Hepatocyte (in vitro differentiated cells): ENCODE results near the gene ABHD16B.

Experiments
- EZH2 ChIP-seq: fragments of 200-600 bp; sonication (generic); IDR thresholded peaks from 2 replicates; pipeline ENCODE4 v1.6.1; 2016; ENCODE audit warnings: antibody characterized with exemption, mild to moderate bottlenecking, borderline replicate concordance
- EZH2phosphoT487 ChIP-seq: fragments of 200-600 bp; sonication (generic); IDR thresholded peaks from one replicate; pipeline ENCODE4 v1.6.1; 2018; ENCODE audit warnings: antibody characterized with exemption, mild to moderate bottlenecking, low read depth, moderate library complexity; ENCODE audit not compliant: unreplicated experiment, severe bottlenecking
- TF ChIP-seq, protein P1 (sequence below): fragments of 200-600 bp; sonication (generic); IDR thresholded peaks from 2 replicates; pipeline ENCODE4 v1.5.1; 2016; ENCODE audit warnings: antibody characterized with exemption, mild to moderate bottlenecking; ENCODE audit not compliant: poor library complexity

DNA sequence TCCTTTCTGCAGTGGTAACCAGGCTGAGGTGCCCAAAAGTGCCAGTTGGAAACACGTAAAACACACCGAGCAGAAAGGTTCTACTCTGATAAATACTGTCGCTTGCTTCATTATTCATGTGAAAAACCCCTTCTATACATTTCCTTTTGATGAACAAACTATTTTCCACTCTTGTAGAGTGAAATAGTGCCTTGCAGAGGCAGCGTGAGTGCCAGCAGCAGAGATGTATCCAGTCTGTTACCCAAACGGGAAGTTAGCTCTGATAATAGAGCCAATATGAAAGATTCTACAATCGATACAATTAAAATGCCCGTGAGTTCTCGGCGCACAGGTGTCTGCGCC lies 31.7 kb upstream of the ABHD16B start:
- TF ChIP-seq, protein P1, sequence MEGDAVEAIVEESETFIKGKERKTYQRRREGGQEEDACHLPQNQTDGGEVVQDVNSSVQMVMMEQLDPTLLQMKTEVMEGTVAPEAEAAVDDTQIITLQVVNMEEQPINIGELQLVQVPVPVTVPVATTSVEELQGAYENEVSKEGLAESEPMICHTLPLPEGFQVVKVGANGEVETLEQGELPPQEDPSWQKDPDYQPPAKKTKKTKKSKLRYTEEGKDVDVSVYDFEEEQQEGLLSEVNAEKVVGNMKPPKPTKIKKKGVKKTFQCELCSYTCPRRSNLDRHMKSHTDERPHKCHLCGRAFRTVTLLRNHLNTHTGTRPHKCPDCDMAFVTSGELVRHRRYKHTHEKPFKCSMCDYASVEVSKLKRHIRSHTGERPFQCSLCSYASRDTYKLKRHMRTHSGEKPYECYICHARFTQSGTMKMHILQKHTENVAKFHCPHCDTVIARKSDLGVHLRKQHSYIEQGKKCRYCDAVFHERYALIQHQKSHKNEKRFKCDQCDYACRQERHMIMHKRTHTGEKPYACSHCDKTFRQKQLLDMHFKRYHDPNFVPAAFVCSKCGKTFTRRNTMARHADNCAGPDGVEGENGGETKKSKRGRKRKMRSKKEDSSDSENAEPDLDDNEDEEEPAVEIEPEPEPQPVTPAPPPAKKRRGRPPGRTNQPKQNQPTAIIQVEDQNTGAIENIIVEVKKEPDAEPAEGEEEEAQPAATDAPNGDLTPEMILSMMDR = no peak
- TF ChIP-seq EZH2 = no peak
- no peak for TF ChIP-seq EZH2phosphoT487
